ENCODE results near the gene ABHD5.

- no peak for TF ChIP-seq POLR2A (IDR thresholded peaks at IDR 0.05)
- TF ChIP-seq, protein P1, sequence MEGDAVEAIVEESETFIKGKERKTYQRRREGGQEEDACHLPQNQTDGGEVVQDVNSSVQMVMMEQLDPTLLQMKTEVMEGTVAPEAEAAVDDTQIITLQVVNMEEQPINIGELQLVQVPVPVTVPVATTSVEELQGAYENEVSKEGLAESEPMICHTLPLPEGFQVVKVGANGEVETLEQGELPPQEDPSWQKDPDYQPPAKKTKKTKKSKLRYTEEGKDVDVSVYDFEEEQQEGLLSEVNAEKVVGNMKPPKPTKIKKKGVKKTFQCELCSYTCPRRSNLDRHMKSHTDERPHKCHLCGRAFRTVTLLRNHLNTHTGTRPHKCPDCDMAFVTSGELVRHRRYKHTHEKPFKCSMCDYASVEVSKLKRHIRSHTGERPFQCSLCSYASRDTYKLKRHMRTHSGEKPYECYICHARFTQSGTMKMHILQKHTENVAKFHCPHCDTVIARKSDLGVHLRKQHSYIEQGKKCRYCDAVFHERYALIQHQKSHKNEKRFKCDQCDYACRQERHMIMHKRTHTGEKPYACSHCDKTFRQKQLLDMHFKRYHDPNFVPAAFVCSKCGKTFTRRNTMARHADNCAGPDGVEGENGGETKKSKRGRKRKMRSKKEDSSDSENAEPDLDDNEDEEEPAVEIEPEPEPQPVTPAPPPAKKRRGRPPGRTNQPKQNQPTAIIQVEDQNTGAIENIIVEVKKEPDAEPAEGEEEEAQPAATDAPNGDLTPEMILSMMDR (IDR thresholded peaks at IDR 0.05): no peak
These were observed 16.5 kb downstream of the ABHD5 start for GRCh38 chr3:43707266-43707665.

Data from Peyer's patch (tissue), 4 donors.